SK-N-SH treated with all-trans-retinoic acid at 6 μM for 48 hours (cell line): Measurements from ENCODE around the gene ARHGAP15.

Source experiments
- ATAC-seq: fragments of 200-7000 bp; cut with Tn5 transposase; 3 replicates; pipeline ENCODE4 v1.9.1; 2020; ENCODE audit warnings: mild to moderate bottlenecking, moderate library complexity
- ARNTL ChIP-seq: fragments of 450-650 bp; formaldehyde crosslinking; IDR thresholded peaks from 2 replicates; pipeline ENCODE4 v1.5.0; 2020; ENCODE audit warnings: low read depth, mild to moderate bottlenecking, moderate library complexity, borderline replicate concordance
- BACH2 ChIP-seq: fragments of 250-450 bp; sonication (Bioruptor Pico); IDR thresholded peaks from 2 replicates; pipeline ENCODE4 v1.9.0; 2021; ENCODE audit warnings: mild to moderate bottlenecking, borderline replicate concordance
- CSDC2 ChIP-seq: fragments of 250-450 bp; sonication (Bioruptor Pico); IDR thresholded peaks from 2 replicates; pipeline ENCODE4 v1.5.0; 2020; ENCODE audit warnings: mild to moderate bottlenecking, moderate library complexity
- ESRRG ChIP-seq: fragments of 250-450 bp; sonication (Bioruptor Pico); IDR thresholded peaks from 2 replicates; pipeline ENCODE4 v1.6.1; 2021; ENCODE audit warnings: mild to moderate bottlenecking
- GLIS3 ChIP-seq: fragments of 250-450 bp; sonication (Bioruptor Pico); IDR thresholded peaks from 2 replicates; pipeline ENCODE4 v1.5.0; 2020; ENCODE audit warnings: mild to moderate bottlenecking, moderate library complexity
- ISL1 ChIP-seq: fragments of 250-450 bp; sonication (Bioruptor Pico); IDR thresholded peaks from 2 replicates; pipeline ENCODE4 v2.1.2; 2022; ENCODE audit warnings: mild to moderate bottlenecking, moderate library complexity
- PPARA ChIP-seq: fragments of 250-450 bp; sonication (Bioruptor Pico); IDR thresholded peaks from 2 replicates; pipeline ENCODE4 v1.5.0; 2020; ENCODE audit warnings: mild to moderate bottlenecking, borderline replicate concordance
- RARB ChIP-seq: fragments of 250-450 bp; sonication (Bioruptor Pico); IDR thresholded peaks from 2 replicates; pipeline ENCODE4 v1.8.0; 2021; ENCODE audit warnings: mild to moderate bottlenecking, moderate library complexity
- SNAI2 ChIP-seq: fragments of 250-450 bp; sonication (Bioruptor Pico); IDR thresholded peaks from 2 replicates; pipeline ENCODE4 v1.5.0; 2020; ENCODE audit warnings: mild to moderate bottlenecking, moderate library complexity
- TCF4 ChIP-seq: fragments of 250-450 bp; sonication (Bioruptor Pico); IDR thresholded peaks from 2 replicates; pipeline ENCODE4 v1.8.0; 2021; ENCODE audit warnings: mild to moderate bottlenecking, moderate library complexity, borderline replicate concordance
- TOX ChIP-seq: fragments of 250-450 bp; sonication (Bioruptor Pico); IDR thresholded peaks from 2 replicates; pipeline ENCODE4 v1.8.0; 2021; ENCODE audit warnings: mild to moderate bottlenecking, moderate library complexity, borderline replicate concordance
- ZC3H10 ChIP-seq: fragments of 250-450 bp; sonication (Bioruptor Pico); IDR thresholded peaks from 2 replicates; pipeline ENCODE4 v1.5.1; 2021; ENCODE audit warnings: mild to moderate bottlenecking, moderate library complexity
- ZFP30 ChIP-seq: fragments of 450-650 bp; formaldehyde crosslinking; IDR thresholded peaks from 2 replicates; pipeline ENCODE4 v1.5.0; 2022; ENCODE audit warnings: mild to moderate bottlenecking, moderate library complexity
- ZNF565 ChIP-seq: fragments of 450-650 bp; formaldehyde crosslinking; conservative IDR thresholded peaks from 2 replicates; pipeline ENCODE4 v1.5.0; 2020; ENCODE audit warnings: low read depth, mild to moderate bottlenecking, moderate library complexity
- ZNF70 ChIP-seq: fragments of 450-650 bp; formaldehyde crosslinking; IDR thresholded peaks from 2 replicates; pipeline ENCODE4 v1.5.0; 2020; ENCODE audit warnings: mild to moderate bottlenecking, moderate library complexity
- TF ChIP-seq, protein P1 (sequence below): fragments of 250-450 bp; sonication (Bioruptor Pico); IDR thresholded peaks from 2 replicates; pipeline ENCODE4 v1.8.0; 2020; ENCODE audit warnings: mild to moderate bottlenecking, moderate library complexity, borderline replicate concordance
- TF ChIP-seq, protein P2 (sequence below): fragments of 250-450 bp; sonication (Bioruptor Pico); IDR thresholded peaks from 2 replicates; pipeline ENCODE4 v1.8.0; 2021; ENCODE audit warnings: low read depth, mild to moderate bottlenecking, moderate library complexity, borderline replicate concordance
- TF ChIP-seq, protein P3 (sequence below): fragments of 250-450 bp; sonication (Bioruptor Pico); IDR thresholded peaks from 2 replicates; pipeline ENCODE4 v1.5.1; 2020; ENCODE audit warnings: low read depth, mild to moderate bottlenecking, moderate library complexity
- TF ChIP-seq, protein P4 (sequence below): fragments of 250-450 bp; sonication (Bioruptor Pico); IDR thresholded peaks from 2 replicates; pipeline ENCODE4 v1.5.0; 2020; ENCODE audit warnings: mild to moderate bottlenecking, moderate library complexity
- TF ChIP-seq, protein P5 (sequence below): fragments of 250-450 bp; sonication (Bioruptor Pico); IDR thresholded peaks from 2 replicates; pipeline ENCODE4 v1.5.1; 2021; ENCODE audit warnings: mild to moderate bottlenecking, moderate library complexity

ARHGAP15 gene

DNA sequence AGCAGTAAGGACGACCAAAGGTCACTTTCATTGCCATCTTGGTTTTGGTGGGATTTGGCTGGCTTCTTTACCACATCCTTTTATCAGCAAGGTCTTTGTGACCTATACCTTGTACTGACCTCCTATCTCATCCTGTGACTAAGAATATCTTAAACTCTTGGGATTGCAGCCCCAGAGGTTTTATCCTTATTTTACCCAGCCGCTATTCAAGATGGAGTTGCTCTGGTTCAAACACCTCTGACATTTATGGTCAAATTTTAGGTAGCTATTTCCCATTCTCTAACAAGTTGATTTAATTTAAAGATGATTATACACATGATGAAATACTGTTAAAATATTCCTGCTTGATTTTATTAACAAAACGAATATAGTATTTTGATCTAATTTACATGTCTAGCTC, 326.1 kb downstream of the ARHGAP15 start (continued):
- TF ChIP-seq ZNF70 (no peak), ZFP30 (CRISPR knock-in tag) (no peak), BACH2 (no peak), TCF4 (no peak)
- TF ChIP-seq, protein P1, sequence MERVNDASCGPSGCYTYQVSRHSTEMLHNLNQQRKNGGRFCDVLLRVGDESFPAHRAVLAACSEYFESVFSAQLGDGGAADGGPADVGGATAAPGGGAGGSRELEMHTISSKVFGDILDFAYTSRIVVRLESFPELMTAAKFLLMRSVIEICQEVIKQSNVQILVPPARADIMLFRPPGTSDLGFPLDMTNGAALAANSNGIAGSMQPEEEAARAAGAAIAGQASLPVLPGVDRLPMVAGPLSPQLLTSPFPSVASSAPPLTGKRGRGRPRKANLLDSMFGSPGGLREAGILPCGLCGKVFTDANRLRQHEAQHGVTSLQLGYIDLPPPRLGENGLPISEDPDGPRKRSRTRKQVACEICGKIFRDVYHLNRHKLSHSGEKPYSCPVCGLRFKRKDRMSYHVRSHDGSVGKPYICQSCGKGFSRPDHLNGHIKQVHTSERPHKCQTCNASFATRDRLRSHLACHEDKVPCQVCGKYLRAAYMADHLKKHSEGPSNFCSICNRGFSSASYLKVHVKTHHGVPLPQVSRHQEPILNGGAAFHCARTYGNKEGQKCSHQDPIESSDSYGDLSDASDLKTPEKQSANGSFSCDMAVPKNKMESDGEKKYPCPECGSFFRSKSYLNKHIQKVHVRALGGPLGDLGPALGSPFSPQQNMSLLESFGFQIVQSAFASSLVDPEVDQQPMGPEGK (CRISPR knock-in tag), result no peak
- TF ChIP-seq, all 23 proteins: peak for 0

DNA sequence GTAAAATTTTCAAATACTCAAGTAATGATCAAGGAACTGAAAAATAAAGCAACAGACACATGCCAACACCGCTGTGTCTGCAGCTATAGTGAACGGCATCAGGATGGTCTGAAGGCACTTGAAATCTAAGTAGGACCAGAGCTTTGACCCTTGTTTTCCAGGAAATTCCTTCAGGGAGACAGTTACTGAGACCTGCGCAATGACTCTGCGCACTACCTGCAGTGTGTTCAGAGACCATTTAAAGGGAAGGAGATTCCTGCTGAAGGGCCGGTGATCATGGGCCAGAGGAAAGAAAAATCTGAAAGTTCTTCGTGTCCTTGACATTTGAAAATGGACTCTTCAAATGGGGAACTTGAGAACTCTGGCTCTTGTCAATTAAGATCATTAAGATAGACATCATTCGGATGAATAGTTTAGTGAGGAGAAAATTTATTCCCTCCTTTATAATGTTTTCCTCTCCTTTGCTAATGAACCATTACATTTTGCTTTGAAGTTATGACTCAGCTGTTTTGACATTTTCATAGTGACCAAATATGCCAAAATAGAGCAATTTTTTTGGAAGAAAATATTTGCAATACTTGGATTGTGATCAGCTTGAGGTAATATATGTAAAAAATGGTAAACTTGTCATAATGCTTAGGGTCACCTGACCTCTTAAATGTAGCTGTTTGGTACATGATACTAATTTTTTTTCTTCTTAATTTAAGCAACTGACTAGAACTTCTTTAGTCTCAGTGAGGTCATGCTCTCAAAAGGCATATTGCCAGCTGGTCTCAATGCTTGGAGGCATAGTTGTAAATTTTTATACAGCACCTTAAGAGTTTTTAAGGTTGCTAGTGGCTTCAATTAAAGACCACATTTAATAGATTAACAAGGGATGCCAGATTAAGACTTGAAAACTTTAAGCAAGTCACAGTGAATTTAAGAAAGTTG, 329.3 kb downstream of the ARHGAP15 start:
- ATAC-seq, result no peak

DNA sequence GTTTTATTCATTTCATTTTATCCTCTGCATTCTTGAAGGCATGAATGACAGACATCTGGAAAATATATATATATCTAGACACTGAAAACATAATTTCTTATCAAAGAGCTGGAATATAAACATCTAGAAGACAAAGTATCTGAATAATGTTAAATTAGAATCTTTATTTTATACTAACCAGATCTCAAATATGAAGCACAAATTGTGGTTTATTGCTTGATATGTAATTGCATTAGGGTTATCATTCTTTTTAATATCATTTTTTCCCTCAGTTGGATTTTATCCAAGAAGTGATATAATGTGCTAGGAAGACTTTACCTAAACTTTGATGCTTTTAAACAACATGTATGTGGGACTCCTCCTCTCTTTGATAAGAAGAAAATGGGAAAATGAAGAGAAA, 331.2 kb downstream of the ARHGAP15 start:
- no peak for TF ChIP-seq ZNF70
- no peak for TF ChIP-seq PPARA (CRISPR knock-in tag)
- no peak for TF ChIP-seq BACH2
- no peak for TF ChIP-seq ZFP30 (CRISPR knock-in tag)
- TF ChIP-seq, protein P2, sequence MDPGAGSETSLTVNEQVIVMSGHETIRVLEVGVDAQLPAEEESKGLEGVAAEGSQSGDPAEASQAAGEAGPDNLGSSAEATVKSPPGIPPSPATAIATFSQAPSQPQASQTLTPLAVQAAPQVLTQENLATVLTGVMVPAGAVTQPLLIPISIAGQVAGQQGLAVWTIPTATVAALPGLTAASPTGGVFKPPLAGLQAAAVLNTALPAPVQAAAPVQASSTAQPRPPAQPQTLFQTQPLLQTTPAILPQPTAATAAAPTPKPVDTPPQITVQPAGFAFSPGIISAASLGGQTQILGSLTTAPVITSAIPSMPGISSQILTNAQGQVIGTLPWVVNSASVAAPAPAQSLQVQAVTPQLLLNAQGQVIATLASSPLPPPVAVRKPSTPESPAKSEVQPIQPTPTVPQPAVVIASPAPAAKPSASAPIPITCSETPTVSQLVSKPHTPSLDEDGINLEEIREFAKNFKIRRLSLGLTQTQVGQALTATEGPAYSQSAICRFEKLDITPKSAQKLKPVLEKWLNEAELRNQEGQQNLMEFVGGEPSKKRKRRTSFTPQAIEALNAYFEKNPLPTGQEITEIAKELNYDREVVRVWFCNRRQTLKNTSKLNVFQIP, result no peak
- TF ChIP-seq ISL1 (CRISPR knock-in tag), result peak; percentile 90
- TF ChIP-seq SNAI2, result no peak
- TF ChIP-seq, protein P3, sequence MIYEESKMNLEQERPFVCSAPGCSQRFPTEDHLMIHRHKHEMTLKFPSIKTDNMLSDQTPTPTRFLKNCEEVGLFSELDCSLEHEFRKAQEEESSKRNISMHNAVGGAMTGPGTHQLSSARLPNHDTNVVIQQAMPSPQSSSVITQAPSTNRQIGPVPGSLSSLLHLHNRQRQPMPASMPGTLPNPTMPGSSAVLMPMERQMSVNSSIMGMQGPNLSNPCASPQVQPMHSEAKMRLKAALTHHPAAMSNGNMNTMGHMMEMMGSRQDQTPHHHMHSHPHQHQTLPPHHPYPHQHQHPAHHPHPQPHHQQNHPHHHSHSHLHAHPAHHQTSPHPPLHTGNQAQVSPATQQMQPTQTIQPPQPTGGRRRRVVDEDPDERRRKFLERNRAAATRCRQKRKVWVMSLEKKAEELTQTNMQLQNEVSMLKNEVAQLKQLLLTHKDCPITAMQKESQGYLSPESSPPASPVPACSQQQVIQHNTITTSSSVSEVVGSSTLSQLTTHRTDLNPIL, result 0 out of 2 replicates have a peak, but pooled peaks have one; percentile 50
- TF ChIP-seq ZC3H10 (CRISPR knock-in tag), result no peak
- peak; percentile 86 for TF ChIP-seq TCF4
- TF ChIP-seq, protein P4, sequence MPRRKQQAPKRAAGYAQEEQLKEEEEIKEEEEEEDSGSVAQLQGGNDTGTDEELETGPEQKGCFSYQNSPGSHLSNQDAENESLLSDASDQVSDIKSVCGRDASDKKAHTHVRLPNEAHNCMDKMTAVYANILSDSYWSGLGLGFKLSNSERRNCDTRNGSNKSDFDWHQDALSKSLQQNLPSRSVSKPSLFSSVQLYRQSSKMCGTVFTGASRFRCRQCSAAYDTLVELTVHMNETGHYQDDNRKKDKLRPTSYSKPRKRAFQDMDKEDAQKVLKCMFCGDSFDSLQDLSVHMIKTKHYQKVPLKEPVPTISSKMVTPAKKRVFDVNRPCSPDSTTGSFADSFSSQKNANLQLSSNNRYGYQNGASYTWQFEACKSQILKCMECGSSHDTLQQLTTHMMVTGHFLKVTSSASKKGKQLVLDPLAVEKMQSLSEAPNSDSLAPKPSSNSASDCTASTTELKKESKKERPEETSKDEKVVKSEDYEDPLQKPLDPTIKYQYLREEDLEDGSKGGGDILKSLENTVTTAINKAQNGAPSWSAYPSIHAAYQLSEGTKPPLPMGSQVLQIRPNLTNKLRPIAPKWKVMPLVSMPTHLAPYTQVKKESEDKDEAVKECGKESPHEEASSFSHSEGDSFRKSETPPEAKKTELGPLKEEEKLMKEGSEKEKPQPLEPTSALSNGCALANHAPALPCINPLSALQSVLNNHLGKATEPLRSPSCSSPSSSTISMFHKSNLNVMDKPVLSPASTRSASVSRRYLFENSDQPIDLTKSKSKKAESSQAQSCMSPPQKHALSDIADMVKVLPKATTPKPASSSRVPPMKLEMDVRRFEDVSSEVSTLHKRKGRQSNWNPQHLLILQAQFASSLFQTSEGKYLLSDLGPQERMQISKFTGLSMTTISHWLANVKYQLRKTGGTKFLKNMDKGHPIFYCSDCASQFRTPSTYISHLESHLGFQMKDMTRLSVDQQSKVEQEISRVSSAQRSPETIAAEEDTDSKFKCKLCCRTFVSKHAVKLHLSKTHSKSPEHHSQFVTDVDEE (CRISPR knock-in tag), result no peak
- TF ChIP-seq, protein P5, sequence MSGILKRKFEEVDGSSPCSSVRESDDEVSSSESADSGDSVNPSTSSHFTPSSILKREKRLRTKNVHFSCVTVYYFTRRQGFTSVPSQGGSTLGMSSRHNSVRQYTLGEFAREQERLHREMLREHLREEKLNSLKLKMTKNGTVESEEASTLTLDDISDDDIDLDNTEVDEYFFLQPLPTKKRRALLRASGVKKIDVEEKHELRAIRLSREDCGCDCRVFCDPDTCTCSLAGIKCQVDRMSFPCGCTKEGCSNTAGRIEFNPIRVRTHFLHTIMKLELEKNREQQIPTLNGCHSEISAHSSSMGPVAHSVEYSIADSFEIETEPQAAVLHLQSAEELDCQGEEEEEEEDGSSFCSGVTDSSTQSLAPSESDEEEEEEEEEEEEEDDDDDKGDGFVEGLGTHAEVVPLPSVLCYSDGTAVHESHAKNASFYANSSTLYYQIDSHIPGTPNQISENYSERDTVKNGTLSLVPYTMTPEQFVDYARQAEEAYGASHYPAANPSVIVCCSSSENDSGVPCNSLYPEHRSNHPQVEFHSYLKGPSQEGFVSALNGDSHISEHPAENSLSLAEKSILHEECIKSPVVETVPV (CRISPR knock-in tag), result 0 out of 2 replicates have a peak, but pooled peaks have one; percentile 54
- TF ChIP-seq ZNF565, result no peak
- no peak for TF ChIP-seq CSDC2 (CRISPR knock-in tag)
- TF ChIP-seq RARB, result no peak
- TF ChIP-seq, all 23 proteins: peak for 4
- ATAC-seq, result no peak

More for the DNA sequence above, 329.3 kb downstream of the ARHGAP15 start:
- TF ChIP-seq TCF4, result no peak
- TF ChIP-seq ISL1 (CRISPR knock-in tag), result peak; percentile 13; the same call in 1 of the 2 replicates
- no peak for TF ChIP-seq GLIS3

DNA sequence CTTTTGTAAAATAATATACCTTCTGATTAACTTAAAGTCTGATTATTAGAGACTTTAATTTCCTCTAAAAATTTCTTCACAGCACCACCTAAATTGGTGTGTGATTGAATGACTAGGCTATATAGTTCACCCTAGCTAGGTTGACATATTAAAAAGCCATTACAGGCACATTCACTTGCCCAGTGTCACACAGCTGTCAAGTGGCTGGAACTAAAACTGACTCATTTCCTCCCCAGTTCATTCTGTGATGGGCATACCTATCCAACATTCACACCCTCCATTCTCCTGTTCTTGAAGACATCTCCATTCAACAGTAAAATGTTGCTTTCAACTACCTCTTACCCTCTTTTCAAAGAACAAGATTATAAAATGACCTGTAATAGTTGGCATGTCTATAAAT, 334.5 kb downstream of the ARHGAP15 start:
- TF ChIP-seq ESRRG (CRISPR knock-in tag) (no peak), RARB (no peak), BACH2 (no peak), SNAI2 (no peak), ZNF565 (no peak), ARNTL (no peak), TOX (CRISPR knock-in tag) (no peak)
- TF ChIP-seq, protein P1 (CRISPR knock-in tag), result no peak
- TF ChIP-seq, protein P4 (CRISPR knock-in tag), result no peak
- ATAC-seq, result no peak
